HEK293T (cell line): Measurements from ENCODE around the gene MPPED1.

Experiments used
- ELF4 ChIP-seq: fragments of 450-650 bp; IDR thresholded peaks from 2 replicates; pipeline ENCODE4 v1.6.1; 2017; ENCODE audit warnings: antibody characterized with exemption
- FOXK2 ChIP-seq: fragments of 450-650 bp; IDR thresholded peaks from 2 replicates; pipeline ENCODE4 v1.6.1; 2016; ENCODE audit warnings: mild to moderate bottlenecking
- ZNF384 ChIP-seq: fragments of 450-650 bp; IDR thresholded peaks from 2 replicates; pipeline ENCODE4 v1.6.1; 2016

GRCh38 chr22:43475549-43476076 lies 63.8 kb downstream of the MPPED1 start:
- TF ChIP-seq FOXK2 (no peak), ELF4 (no peak), ZNF384 (no peak)
